CD14-positive monocyte (primary cell): Measurements from ENCODE around the gene PHACTR2. TPM values are rescaled to one million over a fixed set of nuclear protein-coding genes. Genes with fewer than 3 reads are reported as not detected.

ENCODE experiments used
- DNase-seq, 3 donors: peaks; one replicate each; pipeline ENCODE4 v3.0.0-alpha.2; 2011 to 2022
- H2AFZ ChIP-seq: 2 replicates; pipeline ENCODE4 v1.6.0; 2012; ENCODE audit warnings: mild to moderate bottlenecking, low read depth, low read length, inconsistent platforms; ENCODE audit not compliant: insufficient read depth, poor library complexity, severe bottlenecking
- H3K27ac ChIP-seq, 2 donors: 1 replicate in 1 of 2; 2 replicates in 1 of 2; pipeline ENCODE4 v1.5.1; 2012 to 2013; ENCODE audit warnings: low read length in 2 of 2, control low read depth in 1 of 2, inconsistent platforms in 1 of 2, low read depth in 1 of 2, mild to moderate bottlenecking in 1 of 2
- H3K27me3 ChIP-seq, 2 donors: one replicate each; pipeline versions ENCODE4 v1.6.0 to v1.6.1; 2011 to 2013; ENCODE audit warnings: low read length in 2 of 2; ENCODE audit not compliant: control insufficient read depth in 2 of 2, insufficient read depth in 2 of 2
- H3K36me3 ChIP-seq, 2 donors: replicated peaks in 1 of 2; 1 replicate in 1 of 2; 2 replicates in 1 of 2; pipeline versions ENCODE4 v1.5.1 to v1.6.1; 2012 to 2013; ENCODE audit warnings: low read length in 2 of 2, control low read depth in 1 of 2, inconsistent platforms in 1 of 2, mild to moderate bottlenecking in 1 of 2; ENCODE audit not compliant: insufficient read depth in 2 of 2, control insufficient read depth in 1 of 2
- H3K4me1 ChIP-seq, 2 donors: 1 replicate in 1 of 2; 2 replicates in 1 of 2; pipeline versions ENCODE4 v1.5.1 to v1.6.1; 2012 to 2013; ENCODE audit warnings: low read length in 2 of 2, control low read depth in 1 of 2, inconsistent platforms in 1 of 2, mild to moderate bottlenecking in 1 of 2, moderate library complexity in 1 of 2; ENCODE audit not compliant: insufficient read depth in 2 of 2, control insufficient read depth in 1 of 2
- H3K4me2 ChIP-seq: replicated peaks from 2 replicates; pipeline ENCODE3; 2012; ENCODE audit warnings: low read length, moderate library complexity, mild to moderate bottlenecking; ENCODE audit not compliant: poor library complexity, severe bottlenecking; ENCODE audit errors: extremely low read depth
- H3K4me3 ChIP-seq, 3 experiments: fragments of 200-600 bp in 1 of 3; sonication (generic) in 1 of 3; replicated peaks in 1 of 3; 1 replicate in 2 of 3; 2 replicates in 1 of 3; pipeline ENCODE4 v1.5.1; 2011 to 2013; ENCODE audit warnings: low read length in 3 of 3, mild to moderate bottlenecking in 3 of 3, control low read depth in 2 of 3, low read depth in 2 of 3, inconsistent platforms in 1 of 3, moderate library complexity in 1 of 3
- H3K79me2 ChIP-seq: 2 replicates; pipeline ENCODE4 v1.6.0; 2012; ENCODE audit warnings: mild to moderate bottlenecking, control low read depth, inconsistent platforms, low read length, moderate library complexity; ENCODE audit not compliant: insufficient read depth
- H3K9ac ChIP-seq: 2 replicates; pipeline ENCODE4 v1.6.0; 2017; ENCODE audit warnings: low read length, mild to moderate bottlenecking; ENCODE audit not compliant: insufficient read depth, poor library complexity, severe bottlenecking
- H3K9me3 ChIP-seq, 2 donors: replicated peaks in 1 of 2; 1 replicate in 1 of 2; 2 replicates in 1 of 2; pipeline versions ENCODE4 v1.5.1 to v1.6.1; 2012 to 2013; ENCODE audit warnings: low read length in 2 of 2, control low read depth in 1 of 2; ENCODE audit not compliant: control insufficient read depth in 1 of 2, insufficient read depth in 1 of 2
- H4K20me1 ChIP-seq: 2 replicates; pipeline ENCODE4 v1.6.0; 2012; ENCODE audit warnings: mild to moderate bottlenecking, low read length, control low read depth, moderate library complexity; ENCODE audit not compliant: insufficient read depth
- H3K27ac Mint-ChIP-seq, 7 donors: one replicate each; pipeline ENCODE4 v1.8.0; 2020; ENCODE audit warnings: mild to moderate bottlenecking in 7 of 7, mixed read lengths in 7 of 7, moderate library complexity in 6 of 7, inconsistent platforms in 2 of 7
- H3K27me3 Mint-ChIP-seq, 3 donors: one replicate each; pipeline ENCODE4 v1.8.0; 2021 to 2022; ENCODE audit warnings: low read depth in 3 of 3, mild to moderate bottlenecking in 3 of 3, mixed read lengths in 3 of 3, moderate library complexity in 3 of 3, inconsistent platforms in 1 of 3
- H3K36me3 Mint-ChIP-seq, 2 donors: one replicate each; pipeline ENCODE4 v1.8.0; 2020; ENCODE audit warnings: mixed read lengths in 2 of 2, inconsistent platforms in 1 of 2, mild to moderate bottlenecking in 1 of 2
- H3K4me1 Mint-ChIP-seq: one replicate; pipeline ENCODE4 v1.8.0; 2020; ENCODE audit warnings: mild to moderate bottlenecking, mixed read lengths
- H3K4me3 Mint-ChIP-seq, 2 donors: one replicate each; pipeline ENCODE4 v1.8.0; 2020; ENCODE audit warnings: mild to moderate bottlenecking in 2 of 2, mixed read lengths in 2 of 2, moderate library complexity in 1 of 2
- H3K9me3 Mint-ChIP-seq, 7 donors: one replicate each; pipeline ENCODE4 v1.8.0; 2020 to 2022; ENCODE audit warnings: mixed read lengths in 7 of 7, mild to moderate bottlenecking in 6 of 7, moderate library complexity in 6 of 7, inconsistent platforms in 2 of 7
- WGBS: methylation state at CpG from one replicate; pipeline ENCODE4 v1.1.5; 2013; ENCODE audit warnings: missing lambda C conversion rate; ENCODE audit not compliant: insufficient coverage; 5-methylcytosine and 5-hydroxymethylcytosine counted together
- intact Hi-C, 2 donors: fragments of 100-400 bp; cut with micrococcal nuclease; formaldehyde crosslinking; loops; one replicate each; pipeline versions ENCODE4 v1.15.0 to v1.15.1; 2023
- polyA plus RNA-seq, 3 donors: library from polyadenylated mRNA; depleted of rRNA in 1 of 3; unstranded in 2 of 3; stranded (reverse) in 1 of 3; fragments of 300-500 nt in 2 of 3; fragments of >200 nt in 1 of 3; fragmentation: Illumina TruSeq in 2 of 3; gene quantifications; 1 replicate in 2 of 3; 2 replicates in 1 of 3; pipeline ENCODE4 v1.2.3, GENCODE V29; 2012 to 2021
- TF ChIP-seq, protein P1 (sequence below): fragments of 200-600 bp; IDR thresholded peaks from one replicate; pipeline ENCODE4 v1.8.0; 2022; ENCODE audit warnings: antibody characterized with exemption, mild to moderate bottlenecking

Gene PHACTR2
- polyA plus RNA-seq, 3 donors: 9.6 to 11.6 (median 11.2) TPM

DNA sequence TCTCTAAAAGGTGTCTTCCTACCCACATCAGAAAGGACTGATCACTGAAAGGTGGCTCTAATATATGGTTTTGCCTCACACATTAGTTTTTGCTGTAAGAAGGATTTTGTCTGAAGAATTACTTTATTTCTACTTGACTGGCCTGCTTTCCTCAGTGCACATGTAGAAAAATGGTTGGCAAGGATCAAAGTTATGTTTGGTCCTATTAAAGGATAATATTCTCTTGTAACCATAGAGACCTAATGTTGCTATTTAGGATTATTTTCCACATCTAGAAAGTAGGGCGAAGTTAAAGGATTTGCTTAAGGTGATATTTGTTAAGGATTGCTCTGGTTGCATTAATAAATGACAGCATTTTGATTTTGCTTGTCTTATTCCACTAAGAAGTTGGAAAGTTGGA is 40.7 kb downstream of the PHACTR2 start:
- no peak overlapping the region for H3K4me3 ChIP-seq
- H3K4me1 ChIP-seq: peaks cover 5 to 12% of the 10 kb centered on the region in 2 donors
- no CpG with 5 or more reads among the region's 1 CpG for WGBS
- peaks cover 4 to 19% of the 10 kb centered on the region in 2 donors for H3K36me3 ChIP-seq
- Mint-ChIP-seq H3K9me3 (peaks cover 0 to 3% (median 2%) of the 10 kb centered on the region in 7 donors), H3K27me3 (peaks cover 0 to 3% (median 0%) of the 10 kb centered on the region in 3 donors), H3K4me1 (peaks cover 14% of the 10 kb centered on the region), H3K36me3 (peaks cover 28 to 35% of the 10 kb centered on the region in 2 donors), H3K27ac (no peak overlapping the region), H3K4me3 (no peak overlapping the region)
- H3K27me3 ChIP-seq: no peaks in the 10 kb centered on the region
- DNase-seq: no peak
- H3K27ac ChIP-seq: no peak overlapping the region
- H3K9me3 ChIP-seq: no peaks in the 10 kb centered on the region
- no peak overlapping the region for H2AFZ ChIP-seq
- intact Hi-C loops: no loop called here
- TF ChIP-seq, protein P1, sequence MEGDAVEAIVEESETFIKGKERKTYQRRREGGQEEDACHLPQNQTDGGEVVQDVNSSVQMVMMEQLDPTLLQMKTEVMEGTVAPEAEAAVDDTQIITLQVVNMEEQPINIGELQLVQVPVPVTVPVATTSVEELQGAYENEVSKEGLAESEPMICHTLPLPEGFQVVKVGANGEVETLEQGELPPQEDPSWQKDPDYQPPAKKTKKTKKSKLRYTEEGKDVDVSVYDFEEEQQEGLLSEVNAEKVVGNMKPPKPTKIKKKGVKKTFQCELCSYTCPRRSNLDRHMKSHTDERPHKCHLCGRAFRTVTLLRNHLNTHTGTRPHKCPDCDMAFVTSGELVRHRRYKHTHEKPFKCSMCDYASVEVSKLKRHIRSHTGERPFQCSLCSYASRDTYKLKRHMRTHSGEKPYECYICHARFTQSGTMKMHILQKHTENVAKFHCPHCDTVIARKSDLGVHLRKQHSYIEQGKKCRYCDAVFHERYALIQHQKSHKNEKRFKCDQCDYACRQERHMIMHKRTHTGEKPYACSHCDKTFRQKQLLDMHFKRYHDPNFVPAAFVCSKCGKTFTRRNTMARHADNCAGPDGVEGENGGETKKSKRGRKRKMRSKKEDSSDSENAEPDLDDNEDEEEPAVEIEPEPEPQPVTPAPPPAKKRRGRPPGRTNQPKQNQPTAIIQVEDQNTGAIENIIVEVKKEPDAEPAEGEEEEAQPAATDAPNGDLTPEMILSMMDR: no peak
- peaks cover 3% of the 10 kb centered on the region for H4K20me1 ChIP-seq
- no peak overlapping the region for H3K9ac ChIP-seq
- no peak overlapping the region for H3K4me2 ChIP-seq
- no peaks in the 10 kb centered on the region for H3K79me2 ChIP-seq

DNA sequence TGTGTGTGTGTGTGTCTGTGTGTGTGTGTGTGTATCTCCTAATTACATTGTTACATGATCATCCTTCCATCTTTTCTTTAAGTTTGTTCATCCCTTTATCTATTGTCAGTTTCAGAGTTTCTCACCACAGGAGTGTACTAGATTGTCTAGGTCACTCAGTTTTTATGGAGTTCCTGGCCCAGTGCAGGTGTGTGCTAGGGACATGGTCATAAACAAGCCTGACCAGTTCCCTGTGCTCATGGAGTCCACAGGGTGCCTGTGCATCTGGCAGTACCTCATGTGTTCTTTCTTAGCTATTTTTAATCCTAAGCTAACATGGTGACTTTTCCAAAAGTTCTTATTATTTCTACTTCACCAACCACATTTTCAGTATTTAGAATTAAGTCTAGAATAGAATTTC is 43.9 kb downstream of the PHACTR2 start:
- Mint-ChIP-seq H3K27ac (no peak overlapping the region), H3K4me1 (peaks cover 27% of the 10 kb centered on the region)

More for the DNA sequence above, 43.9 kb downstream of the PHACTR2 start:
- Histone ChIP-seq H4K20me1 (peaks cover 2% of the 10 kb centered on the region), H3K27ac (no peak overlapping the region), H2AFZ (no peak overlapping the region), H3K36me3 (peaks cover 4 to 16% of the 10 kb centered on the region in 2 donors), H3K9ac (no peak overlapping the region), H3K79me2 (no peaks in the 10 kb centered on the region), H3K9me3 (peaks cover 0 to 10% of the 10 kb centered on the region in 2 donors), H3K4me3 (no peak overlapping the region), H3K27me3 (no peaks in the 10 kb centered on the region), H3K4me1 (peaks cover 16 to 25% of the 10 kb centered on the region in 2 donors), H3K4me2 (no peak overlapping the region)
- peaks cover 31 to 36% of the 10 kb centered on the region in 2 donors for H3K36me3 Mint-ChIP-seq
- intact Hi-C loops: no loop called here
- no peak overlapping the region for H3K4me3 Mint-ChIP-seq
- no peak for DNase-seq
- TF ChIP-seq, protein P1: no peak
- peaks cover 0 to 7% (median 0%) of the 10 kb centered on the region in 3 donors for H3K27me3 Mint-ChIP-seq
- H3K9me3 Mint-ChIP-seq: peaks cover 2 to 27% (median 13%) of the 10 kb centered on the region in 7 donors
